ENCODE measurements around the gene TIMM23.
"Not testable (repeated sequence)": the region's sequence is repeated elsewhere in the genome, so short reads cannot be mapped to it uniquely, and the experiment has no call there.

GRCh38 chr10:45954367-45954766 lies 17.9 kb upstream of the TIMM23 start:
- TF ChIP-seq EZH2phosphoT487 (IDR thresholded peaks at IDR 0.05; ENCODE audit: low read depth); CTCF (IDR thresholded peaks at IDR 0.05; ENCODE audit: low read depth, low read length): not testable (repeated sequence)

Measured in OCI-LY3 (cell line).